Liver (tissue), 9 donors: ENCODE data around the gene SPATS1. TPM values are rescaled to one million over a fixed set of nuclear protein-coding genes. Genes with fewer than 3 reads are reported as not detected.

Experiments used
- DNase-seq: peaks from one replicate; pipeline ENCODE4 v3.0.0-alpha.2; 2017; ENCODE audit warnings: low spot score
- H3K27ac ChIP-seq, 2 donors: one replicate each; pipeline ENCODE4 v1.7.0; 2013; ENCODE audit warnings: inconsistent platforms in 2 of 2, low read length in 2 of 2, control low read depth in 1 of 2, low read depth in 1 of 2, mild to moderate bottlenecking in 1 of 2
- H3K27me3 ChIP-seq, 4 donors: one replicate each; pipeline versions ENCODE4 v1.6.1 to v1.7.0; 2013; ENCODE audit warnings: low read length in 3 of 4, inconsistent platforms in 1 of 4, mild to moderate bottlenecking in 1 of 4, moderate library complexity in 1 of 4; ENCODE audit not compliant: control insufficient read depth in 4 of 4, insufficient read depth in 4 of 4
- H3K36me3 ChIP-seq, 4 donors: one replicate each; pipeline versions ENCODE4 v1.6.1 to v1.7.0; 2013; ENCODE audit warnings: low read length in 3 of 4, mild to moderate bottlenecking in 3 of 4, low read depth in 1 of 4, moderate library complexity in 1 of 4; ENCODE audit not compliant: control insufficient read depth in 4 of 4, insufficient read depth in 3 of 4
- H3K4me1 ChIP-seq, 4 donors: one replicate each; pipeline versions ENCODE4 v1.6.1 to v1.7.0; 2013; ENCODE audit warnings: low read length in 3 of 4, mild to moderate bottlenecking in 3 of 4, moderate library complexity in 1 of 4; ENCODE audit not compliant: control insufficient read depth in 4 of 4, insufficient read depth in 4 of 4
- H3K4me3 ChIP-seq, 3 donors: one replicate each; pipeline versions ENCODE4 v1.6.1 to v1.7.0; 2013; ENCODE audit warnings: low read length in 3 of 3, control low read depth in 1 of 3, low read depth in 1 of 3, mild to moderate bottlenecking in 1 of 3
- H3K9ac ChIP-seq, 2 donors: one replicate each; pipeline ENCODE4 v1.7.0; 2013; ENCODE audit warnings: low read length in 2 of 2, mild to moderate bottlenecking in 2 of 2, moderate library complexity in 2 of 2, control low read depth in 1 of 2, low read depth in 1 of 2
- H3K9me3 ChIP-seq, 4 donors: one replicate each; pipeline versions ENCODE4 v1.6.1 to v1.7.0; 2013; ENCODE audit warnings: low read length in 3 of 4; ENCODE audit not compliant: control insufficient read depth in 4 of 4
- EGR1 ChIP-seq, 2 donors: IDR thresholded peaks; 2 replicates each; pipeline ENCODE4 v1.6.1; 2016 to 2018; ENCODE audit warnings: antibody characterized with exemption in 2 of 2, low read depth in 2 of 2
- FOXA1 ChIP-seq: IDR thresholded peaks from 2 replicates; pipeline ENCODE4 v1.6.1; 2016; ENCODE audit warnings: antibody characterized with exemption
- FOXA2 ChIP-seq: IDR thresholded peaks from 2 replicates; pipeline ENCODE4 v1.6.1; 2016; ENCODE audit warnings: antibody characterized with exemption
- GABPA ChIP-seq, 2 donors: IDR thresholded peaks in 1 of 2; conservative IDR thresholded peaks in 1 of 2; 2 replicates each; pipeline ENCODE4 v1.6.1; 2016; ENCODE audit warnings: antibody characterized with exemption in 2 of 2, mild to moderate bottlenecking in 1 of 2, moderate library complexity in 1 of 2
- HNF4G ChIP-seq: IDR thresholded peaks from 2 replicates; pipeline ENCODE4 v1.6.1; 2016; ENCODE audit warnings: antibody characterized with exemption
- JUND ChIP-seq, 2 donors: IDR thresholded peaks; 2 replicates each; pipeline ENCODE4 v1.6.1; 2016; ENCODE audit warnings: antibody characterized with exemption in 2 of 2
- NR2F2 ChIP-seq: IDR thresholded peaks from 2 replicates; pipeline ENCODE4 v1.6.1; 2016; ENCODE audit warnings: antibody characterized with exemption
- SP1 ChIP-seq: IDR thresholded peaks from 2 replicates; pipeline ENCODE4 v1.6.1; 2018; ENCODE audit warnings: antibody characterized with exemption, mild to moderate bottlenecking
- TAF1 ChIP-seq: conservative IDR thresholded peaks from 2 replicates; pipeline ENCODE4 v1.6.1; 2016; ENCODE audit warnings: antibody characterized with exemption, mild to moderate bottlenecking
- WGBS: extraction: QIAGEN DNeasy Blood & Tissue Kit; methylation state at CpG from one replicate; pipeline ENCODE4 v1.1.7; 2013; 5-methylcytosine and 5-hydroxymethylcytosine counted together
- polyA plus RNA-seq, 2 donors: library from polyadenylated mRNA; stranded (reverse) in 1 of 2; unstranded in 1 of 2; fragments of 200-250 nt in 1 of 2; fragments of >200 nt in 1 of 2; fragmentation: Nextera tagmentation in 1 of 2; extraction: Ambion mirVana in 1 of 2; gene quantifications; one replicate each; pipeline versions ENCODE4 v1.2.1 to v1.2.3, GENCODE V29; 2013 to 2015
- total RNA-seq, 2 donors: library from RNA; depleted of rRNA; stranded (reverse); fragments of >200 nt; gene quantifications; one replicate each; pipeline ENCODE4 v1.2.3, GENCODE V29; 2014
- TF ChIP-seq, protein P1 (sequence below): IDR thresholded peaks from 2 replicates; pipeline ENCODE4 v1.6.1; 2016; ENCODE audit warnings: antibody characterized with exemption
- TF ChIP-seq, protein P2 (sequence below): fragments of 150-350 bp; IDR thresholded peaks from 2 replicates; pipeline ENCODE4 v1.5.1; 2017; ENCODE audit warnings: improper control_type of control experiment, low read depth, low read length; ENCODE audit not compliant: missing input control
- TF ChIP-seq, protein P3 (sequence below): IDR thresholded peaks from 2 replicates; pipeline ENCODE4 v1.6.1; 2016; ENCODE audit warnings: antibody characterized with exemption
- TF ChIP-seq, protein P4 (sequence below): IDR thresholded peaks from 2 replicates; pipeline ENCODE4 v1.6.1; 2016; ENCODE audit warnings: antibody characterized with exemption
- TF ChIP-seq, protein P5 (sequence below): IDR thresholded peaks from 2 replicates; pipeline ENCODE4 v1.6.1; 2016; ENCODE audit warnings: antibody characterized with exemption, mild to moderate bottlenecking
- donor health status: healthy.
- donor health status: healthy.
- donor health status: healthy.
- donor health status: healthy.
- donor health status: healthy.

Gene SPATS1
- total and polyA plus RNA-seq, 4 donors, result not detected

DNA sequence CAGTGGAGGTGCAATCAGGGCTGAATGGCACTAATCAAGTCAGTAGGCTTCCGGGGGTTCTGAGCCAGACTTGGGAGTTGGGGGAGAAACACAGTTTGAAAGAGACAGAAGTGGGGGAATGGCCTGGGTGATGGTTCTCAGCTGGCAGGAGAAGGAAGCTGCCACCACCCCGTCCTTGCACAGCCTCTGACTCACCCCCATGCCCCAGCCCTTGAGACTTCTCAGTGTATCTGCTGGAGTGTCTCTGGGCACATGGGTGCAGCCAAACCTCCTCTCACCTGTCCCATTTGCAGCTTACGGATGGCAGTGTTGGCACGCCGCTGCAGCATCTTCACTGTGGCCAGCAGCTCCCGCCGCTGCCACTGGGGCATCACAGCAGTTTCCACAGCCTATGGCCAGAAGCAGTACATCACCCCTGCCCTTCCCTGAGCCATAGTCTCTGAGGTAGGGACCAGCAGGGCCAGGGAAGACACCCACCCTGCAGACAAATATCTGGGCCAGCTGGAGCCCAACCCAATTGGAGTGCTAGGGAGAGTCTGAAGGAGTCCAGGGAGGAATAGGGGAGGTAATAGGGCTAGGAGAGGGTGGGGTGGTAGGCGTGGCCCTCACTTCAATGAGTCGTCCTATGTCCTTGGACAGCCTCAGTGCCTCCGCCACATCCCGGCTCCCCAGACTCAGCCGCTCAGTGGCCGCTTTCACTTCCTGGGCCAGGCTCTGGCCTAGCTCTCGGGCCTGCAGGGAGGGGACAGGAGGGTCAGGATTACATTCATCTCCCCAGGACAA, 40.5 kb upstream of the SPATS1 start:
- no peak for DNase-seq
- no peak for TF ChIP-seq EGR1 (IDR thresholded peaks at IDR 0.05; ENCODE audit: low read depth in 2 of 2)
- TF ChIP-seq, protein P1, sequence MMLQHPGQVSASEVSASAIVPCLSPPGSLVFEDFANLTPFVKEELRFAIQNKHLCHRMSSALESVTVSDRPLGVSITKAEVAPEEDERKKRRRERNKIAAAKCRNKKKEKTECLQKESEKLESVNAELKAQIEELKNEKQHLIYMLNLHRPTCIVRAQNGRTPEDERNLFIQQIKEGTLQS, result no peak
- no peak for TF ChIP-seq TAF1
- no peak for TF ChIP-seq SP1
- TF ChIP-seq, protein P2, sequence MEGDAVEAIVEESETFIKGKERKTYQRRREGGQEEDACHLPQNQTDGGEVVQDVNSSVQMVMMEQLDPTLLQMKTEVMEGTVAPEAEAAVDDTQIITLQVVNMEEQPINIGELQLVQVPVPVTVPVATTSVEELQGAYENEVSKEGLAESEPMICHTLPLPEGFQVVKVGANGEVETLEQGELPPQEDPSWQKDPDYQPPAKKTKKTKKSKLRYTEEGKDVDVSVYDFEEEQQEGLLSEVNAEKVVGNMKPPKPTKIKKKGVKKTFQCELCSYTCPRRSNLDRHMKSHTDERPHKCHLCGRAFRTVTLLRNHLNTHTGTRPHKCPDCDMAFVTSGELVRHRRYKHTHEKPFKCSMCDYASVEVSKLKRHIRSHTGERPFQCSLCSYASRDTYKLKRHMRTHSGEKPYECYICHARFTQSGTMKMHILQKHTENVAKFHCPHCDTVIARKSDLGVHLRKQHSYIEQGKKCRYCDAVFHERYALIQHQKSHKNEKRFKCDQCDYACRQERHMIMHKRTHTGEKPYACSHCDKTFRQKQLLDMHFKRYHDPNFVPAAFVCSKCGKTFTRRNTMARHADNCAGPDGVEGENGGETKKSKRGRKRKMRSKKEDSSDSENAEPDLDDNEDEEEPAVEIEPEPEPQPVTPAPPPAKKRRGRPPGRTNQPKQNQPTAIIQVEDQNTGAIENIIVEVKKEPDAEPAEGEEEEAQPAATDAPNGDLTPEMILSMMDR, result no peak
- TF ChIP-seq NR2F2, result no peak
- TF ChIP-seq JUND (IDR thresholded peaks at IDR 0.05), result no peak
- no peak for TF ChIP-seq GABPA (IDR thresholded peaks at IDR 0.05 in 1 of 2, conservative IDR thresholded peaks at IDR 0.05 in 1 of 2)
- Histone ChIP-seq H3K9ac (no peak overlapping the region), H3K9me3 (no peaks in the 10 kb centered on the region), H3K4me1 (peaks cover 7 to 10% (median 10%) of the 10 kb centered on the region in 4 donors), H3K4me3 (no peak overlapping the region), H3K27ac (no peak overlapping the region), H3K27me3 (no peaks in the 10 kb centered on the region), H3K36me3 (peaks cover 7 to 67% (median 30%) of the 10 kb centered on the region in 4 donors)
- 92% methylated on average over 14 of the region's 14 CpGs for WGBS

DNA sequence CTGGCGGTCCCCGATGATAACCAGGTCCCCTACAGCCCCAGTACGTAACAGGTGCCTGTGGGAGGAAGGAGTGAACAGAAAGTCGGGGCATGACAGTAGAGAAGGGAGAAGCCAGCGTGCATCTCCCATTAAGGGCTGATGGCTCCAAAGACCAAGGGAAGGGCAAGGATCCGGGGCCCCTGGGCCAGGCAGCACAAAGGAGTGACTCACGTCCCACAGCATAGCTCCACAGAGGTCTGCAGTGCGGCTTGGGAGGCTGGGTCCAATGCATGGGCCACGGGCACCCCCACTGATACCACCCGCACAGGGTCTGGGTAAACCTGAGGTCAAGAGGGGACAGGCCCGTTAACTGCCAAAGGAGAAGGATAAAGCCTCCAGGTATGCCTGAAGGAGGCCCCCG, 39.6 kb upstream of the SPATS1 start:
- H3K4me3 ChIP-seq, result no peak overlapping the region
- H3K9me3 ChIP-seq, result no peaks in the 10 kb centered on the region
- H3K4me1 ChIP-seq, result peaks cover 0 to 2% (median 1%) of the 10 kb centered on the region in 4 donors
- no peak overlapping the region for H3K27ac ChIP-seq
- H3K36me3 ChIP-seq, result peaks cover 7 to 76% (median 32%) of the 10 kb centered on the region in 4 donors
- H3K9ac ChIP-seq, result no peak overlapping the region
- no peak for DNase-seq
- TF ChIP-seq, protein P3, sequence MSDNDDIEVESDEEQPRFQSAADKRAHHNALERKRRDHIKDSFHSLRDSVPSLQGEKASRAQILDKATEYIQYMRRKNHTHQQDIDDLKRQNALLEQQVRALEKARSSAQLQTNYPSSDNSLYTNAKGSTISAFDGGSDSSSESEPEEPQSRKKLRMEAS, result no peak
- no peak for TF ChIP-seq EGR1 (IDR thresholded peaks at IDR 0.05; ENCODE audit: low read depth in 2 of 2)
- TF ChIP-seq NR2F2, result no peak
- TF ChIP-seq, protein P2, result no peak
- TF ChIP-seq GABPA (IDR thresholded peaks at IDR 0.05 in 1 of 2, conservative IDR thresholded peaks at IDR 0.05 in 1 of 2), result no peak
- no peak for TF ChIP-seq FOXA2
- no peak for TF ChIP-seq JUND (IDR thresholded peaks at IDR 0.05)
- 89% methylated on average over 12 of the region's 12 CpGs for WGBS
- H3K27me3 ChIP-seq, result no peaks in the 10 kb centered on the region

DNA sequence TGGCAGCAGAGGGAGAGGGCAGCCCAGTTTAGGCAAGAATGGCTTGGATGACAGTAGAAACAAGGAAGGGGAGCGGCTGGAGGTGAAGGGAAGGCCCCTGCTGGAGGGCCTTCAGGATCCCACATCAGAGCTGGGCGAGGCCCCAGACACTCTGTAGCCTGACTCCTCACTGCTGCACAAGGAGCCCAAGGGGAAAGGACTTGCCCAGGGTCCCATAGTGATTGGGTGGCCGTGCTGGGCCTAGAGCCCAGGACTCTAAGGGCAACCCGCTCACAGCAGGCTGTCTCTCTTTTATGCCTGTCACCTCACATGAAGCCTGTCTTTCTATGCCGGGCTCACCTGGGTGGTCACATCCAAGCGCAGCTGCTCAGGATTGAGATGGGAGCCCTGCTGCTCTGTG, 38.6 kb upstream of the SPATS1 start:
- H3K9me3 ChIP-seq, result no peaks in the 10 kb centered on the region
- H3K36me3 ChIP-seq, result peaks cover 7 to 80% (median 32%) of the 10 kb centered on the region in 4 donors
- no peak overlapping the region for H3K9ac ChIP-seq
- H3K4me1 ChIP-seq, result no peaks in the 10 kb centered on the region
- WGBS, result 99% methylated on average over 6 of the region's 6 CpGs
- no peak for DNase-seq
- no peak overlapping the region for H3K27ac ChIP-seq
- no peak overlapping the region for H3K4me3 ChIP-seq
- H3K27me3 ChIP-seq, result no peaks in the 10 kb centered on the region
- TF ChIP-seq, protein P1, result no peak
- TF ChIP-seq NR2F2 (no peak), HNF4G (no peak), FOXA1 (no peak), GABPA (IDR thresholded peaks at IDR 0.05 in 1 of 2, conservative IDR thresholded peaks at IDR 0.05 in 1 of 2) (no peak), JUND (IDR thresholded peaks at IDR 0.05) (no peak), TAF1 (no peak), SP1 (no peak)
- TF ChIP-seq, protein P4, sequence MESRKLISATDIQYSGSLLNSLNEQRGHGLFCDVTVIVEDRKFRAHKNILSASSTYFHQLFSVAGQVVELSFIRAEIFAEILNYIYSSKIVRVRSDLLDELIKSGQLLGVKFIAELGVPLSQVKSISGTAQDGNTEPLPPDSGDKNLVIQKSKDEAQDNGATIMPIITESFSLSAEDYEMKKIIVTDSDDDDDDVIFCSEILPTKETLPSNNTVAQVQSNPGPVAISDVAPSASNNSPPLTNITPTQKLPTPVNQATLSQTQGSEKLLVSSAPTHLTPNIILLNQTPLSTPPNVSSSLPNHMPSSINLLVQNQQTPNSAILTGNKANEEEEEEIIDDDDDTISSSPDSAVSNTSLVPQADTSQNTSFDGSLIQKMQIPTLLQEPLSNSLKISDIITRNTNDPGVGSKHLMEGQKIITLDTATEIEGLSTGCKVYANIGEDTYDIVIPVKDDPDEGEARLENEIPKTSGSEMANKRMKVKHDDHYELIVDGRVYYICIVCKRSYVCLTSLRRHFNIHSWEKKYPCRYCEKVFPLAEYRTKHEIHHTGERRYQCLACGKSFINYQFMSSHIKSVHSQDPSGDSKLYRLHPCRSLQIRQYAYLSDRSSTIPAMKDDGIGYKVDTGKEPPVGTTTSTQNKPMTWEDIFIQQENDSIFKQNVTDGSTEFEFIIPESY, result no peak
- TF ChIP-seq, protein P5, sequence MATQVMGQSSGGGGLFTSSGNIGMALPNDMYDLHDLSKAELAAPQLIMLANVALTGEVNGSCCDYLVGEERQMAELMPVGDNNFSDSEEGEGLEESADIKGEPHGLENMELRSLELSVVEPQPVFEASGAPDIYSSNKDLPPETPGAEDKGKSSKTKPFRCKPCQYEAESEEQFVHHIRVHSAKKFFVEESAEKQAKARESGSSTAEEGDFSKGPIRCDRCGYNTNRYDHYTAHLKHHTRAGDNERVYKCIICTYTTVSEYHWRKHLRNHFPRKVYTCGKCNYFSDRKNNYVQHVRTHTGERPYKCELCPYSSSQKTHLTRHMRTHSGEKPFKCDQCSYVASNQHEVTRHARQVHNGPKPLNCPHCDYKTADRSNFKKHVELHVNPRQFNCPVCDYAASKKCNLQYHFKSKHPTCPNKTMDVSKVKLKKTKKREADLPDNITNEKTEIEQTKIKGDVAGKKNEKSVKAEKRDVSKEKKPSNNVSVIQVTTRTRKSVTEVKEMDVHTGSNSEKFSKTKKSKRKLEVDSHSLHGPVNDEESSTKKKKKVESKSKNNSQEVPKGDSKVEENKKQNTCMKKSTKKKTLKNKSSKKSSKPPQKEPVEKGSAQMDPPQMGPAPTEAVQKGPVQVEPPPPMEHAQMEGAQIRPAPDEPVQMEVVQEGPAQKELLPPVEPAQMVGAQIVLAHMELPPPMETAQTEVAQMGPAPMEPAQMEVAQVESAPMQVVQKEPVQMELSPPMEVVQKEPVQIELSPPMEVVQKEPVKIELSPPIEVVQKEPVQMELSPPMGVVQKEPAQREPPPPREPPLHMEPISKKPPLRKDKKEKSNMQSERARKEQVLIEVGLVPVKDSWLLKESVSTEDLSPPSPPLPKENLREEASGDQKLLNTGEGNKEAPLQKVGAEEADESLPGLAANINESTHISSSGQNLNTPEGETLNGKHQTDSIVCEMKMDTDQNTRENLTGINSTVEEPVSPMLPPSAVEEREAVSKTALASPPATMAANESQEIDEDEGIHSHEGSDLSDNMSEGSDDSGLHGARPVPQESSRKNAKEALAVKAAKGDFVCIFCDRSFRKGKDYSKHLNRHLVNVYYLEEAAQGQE, result no peak
